ENCODE data around the gene ITPKC. TPM values are rescaled to one million over a fixed set of nuclear protein-coding genes. Genes with fewer than 3 reads are reported as not detected.

The ITPKC gene
- total RNA-seq, 1 donor from 2014 or later = 16.5 TPM

DNA sequence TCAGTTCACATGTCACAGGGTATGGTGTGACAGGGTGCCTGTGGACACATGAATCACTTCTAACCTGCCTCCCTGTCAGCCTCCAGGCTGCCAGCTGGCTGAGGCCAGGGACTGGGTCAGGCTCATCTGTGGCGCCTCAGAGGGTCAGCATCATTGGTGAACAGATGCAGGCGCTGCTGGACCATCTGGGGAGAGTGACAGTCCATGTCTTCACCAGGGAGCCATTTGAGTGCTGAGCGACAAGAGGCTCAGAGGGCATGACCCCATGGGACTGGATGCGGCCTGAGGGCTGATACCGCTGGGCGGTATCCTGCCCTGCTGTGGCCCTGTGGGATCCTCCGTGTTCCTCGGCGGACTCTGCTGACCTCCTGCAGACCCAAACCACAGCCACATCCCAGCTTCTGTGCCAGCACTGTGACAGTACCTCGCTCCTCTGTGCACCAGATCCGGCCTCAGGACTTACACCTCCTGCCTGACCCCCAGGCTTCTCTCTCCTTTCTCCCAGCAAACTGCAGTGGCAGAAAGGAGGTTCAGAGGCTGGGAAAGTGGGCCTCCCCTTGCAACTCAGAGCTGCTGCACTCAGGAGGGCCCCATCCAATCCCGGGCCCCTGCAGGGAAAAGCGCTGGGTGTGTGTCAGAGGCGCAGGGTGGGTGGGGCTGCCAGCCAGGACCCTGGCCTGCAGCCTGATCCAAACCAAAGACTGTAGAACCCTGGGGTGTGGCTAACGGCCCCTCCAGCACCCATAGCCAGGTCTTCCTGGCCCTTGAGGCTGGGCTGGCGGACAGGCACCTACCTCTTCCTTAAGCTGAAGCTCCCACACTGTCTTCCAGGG, 23.2 kb downstream of the ITPKC start:
- Mint-ChIP-seq H3K9me3 (ENCODE audit: low read depth) (no peaks in the 10 kb centered on the region), H3K27ac (ENCODE audit: unreplicated experiment) (no peak overlapping the region), H3K27me3 (ENCODE audit: low read depth) (no peaks in the 10 kb centered on the region), H3K4me3 (ENCODE audit: unreplicated experiment) (no peak overlapping the region), H3K36me3 (ENCODE audit: low read depth) (peaks cover 17% of the 10 kb centered on the region), H3K4me1 (ENCODE audit: low read depth) (peaks cover 7% of the 10 kb centered on the region)
- no peak for DNase-seq (ENCODE audit: low spot score)
- TF ChIP-seq, protein P1, sequence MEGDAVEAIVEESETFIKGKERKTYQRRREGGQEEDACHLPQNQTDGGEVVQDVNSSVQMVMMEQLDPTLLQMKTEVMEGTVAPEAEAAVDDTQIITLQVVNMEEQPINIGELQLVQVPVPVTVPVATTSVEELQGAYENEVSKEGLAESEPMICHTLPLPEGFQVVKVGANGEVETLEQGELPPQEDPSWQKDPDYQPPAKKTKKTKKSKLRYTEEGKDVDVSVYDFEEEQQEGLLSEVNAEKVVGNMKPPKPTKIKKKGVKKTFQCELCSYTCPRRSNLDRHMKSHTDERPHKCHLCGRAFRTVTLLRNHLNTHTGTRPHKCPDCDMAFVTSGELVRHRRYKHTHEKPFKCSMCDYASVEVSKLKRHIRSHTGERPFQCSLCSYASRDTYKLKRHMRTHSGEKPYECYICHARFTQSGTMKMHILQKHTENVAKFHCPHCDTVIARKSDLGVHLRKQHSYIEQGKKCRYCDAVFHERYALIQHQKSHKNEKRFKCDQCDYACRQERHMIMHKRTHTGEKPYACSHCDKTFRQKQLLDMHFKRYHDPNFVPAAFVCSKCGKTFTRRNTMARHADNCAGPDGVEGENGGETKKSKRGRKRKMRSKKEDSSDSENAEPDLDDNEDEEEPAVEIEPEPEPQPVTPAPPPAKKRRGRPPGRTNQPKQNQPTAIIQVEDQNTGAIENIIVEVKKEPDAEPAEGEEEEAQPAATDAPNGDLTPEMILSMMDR (IDR thresholded peaks at IDR 0.05) = no peak

DNA sequence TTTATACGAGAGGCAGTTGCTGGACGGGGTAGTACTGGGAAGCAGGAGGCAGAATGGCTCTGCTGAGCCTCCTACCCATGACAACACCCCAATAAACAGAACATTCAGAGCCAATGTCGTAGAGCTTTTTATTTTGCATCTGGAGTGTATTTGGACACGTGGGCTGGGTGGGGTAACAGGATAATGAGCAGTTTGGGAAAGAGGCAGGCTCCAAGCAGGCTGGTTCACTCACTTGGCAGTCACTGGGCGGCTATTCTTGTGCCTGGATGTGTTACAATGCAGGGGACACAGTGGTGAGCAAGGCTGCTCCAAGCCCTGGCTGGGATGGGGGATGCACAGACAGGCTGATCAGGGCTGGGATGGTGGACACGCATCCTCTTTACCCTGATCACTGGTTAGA, 23.8 kb downstream of the ITPKC start:
- no peak for DNase-seq (ENCODE audit: low spot score)
- Mint-ChIP-seq H3K4me1 (ENCODE audit: low read depth) (peaks cover 13% of the 10 kb centered on the region), H3K4me3 (ENCODE audit: unreplicated experiment) (no peak overlapping the region), H3K27ac (ENCODE audit: unreplicated experiment) (no peak overlapping the region), H3K36me3 (ENCODE audit: low read depth) (peaks cover 11% of the 10 kb centered on the region), H3K27me3 (ENCODE audit: low read depth) (no peaks in the 10 kb centered on the region), H3K9me3 (ENCODE audit: low read depth) (no peaks in the 10 kb centered on the region)
- TF ChIP-seq, protein P1 (IDR thresholded peaks at IDR 0.05) = no peak

DNA sequence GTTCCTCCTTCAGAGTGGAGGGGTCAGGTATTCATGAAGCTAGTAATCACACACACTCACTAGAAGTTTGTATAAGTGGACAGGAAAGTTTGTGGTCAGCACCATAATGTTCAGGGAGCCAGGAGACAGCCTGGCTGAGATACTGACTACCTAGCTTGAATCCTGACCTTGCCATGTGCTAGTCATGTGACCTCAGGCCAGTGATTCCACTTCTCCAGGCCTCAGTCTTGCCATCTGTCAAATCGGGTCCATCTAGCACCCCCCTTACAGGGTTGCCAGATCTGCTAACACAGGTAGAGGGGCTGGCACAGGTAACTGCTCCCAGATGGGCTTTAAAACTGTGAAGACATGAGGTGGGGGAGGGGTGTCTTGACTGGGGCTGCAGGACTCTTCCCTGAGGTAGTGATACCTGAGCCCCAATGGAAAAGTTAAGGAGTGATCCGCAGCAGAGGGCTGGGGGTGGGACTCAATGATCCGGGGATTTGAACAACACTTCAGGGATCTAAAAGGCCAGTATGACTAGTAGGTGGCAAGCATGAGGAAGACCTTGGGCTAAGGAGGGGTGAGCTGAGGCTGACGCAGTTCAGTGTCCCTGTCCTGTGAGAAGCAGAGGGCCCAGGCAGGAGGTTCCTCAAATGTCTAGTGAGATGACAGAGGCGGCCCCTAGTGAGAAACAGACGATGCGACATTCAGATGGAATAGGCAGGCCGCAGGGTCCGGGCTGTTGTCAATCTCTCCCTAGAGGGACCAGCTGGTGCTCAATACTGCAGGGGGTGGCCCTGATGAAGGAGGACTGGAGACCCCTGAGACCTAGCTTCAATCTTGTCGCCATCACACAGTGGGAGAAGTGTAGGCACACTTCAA, 24.8 kb downstream of the ITPKC start:
- TF ChIP-seq, protein P1 (IDR thresholded peaks at IDR 0.05) = no peak
- Mint-ChIP-seq H3K36me3 (ENCODE audit: low read depth) (peaks cover 10% of the 10 kb centered on the region), H3K4me1 (ENCODE audit: low read depth) (peaks cover 19% of the 10 kb centered on the region), H3K27ac (ENCODE audit: unreplicated experiment) (no peak overlapping the region), H3K9me3 (ENCODE audit: low read depth) (no peaks in the 10 kb centered on the region), H3K27me3 (ENCODE audit: low read depth) (no peaks in the 10 kb centered on the region), H3K4me3 (ENCODE audit: unreplicated experiment) (no peak overlapping the region)
- DNase-seq (ENCODE audit: low spot score) = no peak

DNA sequence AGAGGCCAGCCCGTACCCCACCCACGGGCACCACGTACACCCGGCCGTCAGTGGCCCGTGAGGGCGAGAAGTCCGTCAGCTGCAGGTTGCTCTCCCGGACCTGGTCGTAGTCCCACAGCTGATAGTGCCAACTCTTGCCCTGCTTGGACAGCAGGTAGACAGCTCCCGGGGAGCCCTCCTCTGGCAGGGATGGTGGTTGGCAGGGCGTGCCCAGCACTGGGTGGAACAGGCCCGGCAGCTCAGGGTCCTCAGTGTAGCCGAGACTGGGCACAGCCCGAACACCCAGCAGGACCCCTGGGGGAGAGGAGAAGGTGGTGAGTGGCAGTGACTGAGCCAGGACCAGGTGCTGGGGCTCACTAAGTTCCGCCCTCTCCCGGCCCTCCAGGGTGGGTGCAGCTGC, 25.6 kb downstream of the ITPKC start:
- Mint-ChIP-seq H3K36me3 (ENCODE audit: low read depth) (peaks cover 7% of the 10 kb centered on the region), H3K4me1 (ENCODE audit: low read depth) (peaks cover 19% of the 10 kb centered on the region), H3K4me3 (ENCODE audit: unreplicated experiment) (no peak overlapping the region), H3K9me3 (ENCODE audit: low read depth) (no peaks in the 10 kb centered on the region), H3K27me3 (ENCODE audit: low read depth) (no peaks in the 10 kb centered on the region), H3K27ac (ENCODE audit: unreplicated experiment) (no peak overlapping the region)
- DNase-seq (ENCODE audit: low spot score) = no peak
- TF ChIP-seq, protein P1 (IDR thresholded peaks at IDR 0.05) = no peak

DNA sequence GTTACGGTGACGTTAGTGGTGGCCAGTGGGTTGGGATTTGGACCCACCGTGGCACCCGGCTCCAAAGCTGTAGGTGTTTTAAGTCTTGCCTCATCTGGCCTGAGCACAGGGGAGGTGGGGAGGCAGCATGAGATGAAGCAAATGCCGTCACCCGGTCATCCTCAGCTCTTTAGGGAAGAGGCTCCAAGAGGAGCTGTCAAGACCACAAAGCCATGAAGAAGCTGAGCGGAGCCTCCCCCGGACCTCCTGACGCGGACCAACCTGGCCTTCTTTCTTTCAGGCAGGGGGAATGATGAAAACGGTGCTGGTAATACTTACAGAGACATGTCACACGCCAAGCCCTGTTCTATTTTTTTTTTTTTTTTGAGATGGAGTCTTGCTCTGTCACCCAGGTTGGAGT, 26.0 kb downstream of the ITPKC start:
- Mint-ChIP-seq H3K27ac (ENCODE audit: unreplicated experiment) (peak overlapping the region; percentile 59), H3K9me3 (ENCODE audit: low read depth) (no peaks in the 10 kb centered on the region), H3K36me3 (ENCODE audit: low read depth) (peaks cover 5% of the 10 kb centered on the region), H3K27me3 (ENCODE audit: low read depth) (no peaks in the 10 kb centered on the region), H3K4me1 (ENCODE audit: low read depth) (peaks cover 19% of the 10 kb centered on the region), H3K4me3 (ENCODE audit: unreplicated experiment) (no peak overlapping the region)
- TF ChIP-seq, protein P1 (IDR thresholded peaks at IDR 0.05) = no peak
- no peak for DNase-seq (ENCODE audit: low spot score)

All from chondrocyte (in vitro differentiated cells).